Neural progenitor cell (in vitro differentiated cells): ENCODE results near the gene PI4K2B. TPM values are rescaled to one million over a fixed set of nuclear protein-coding genes. Genes with fewer than 3 reads are reported as not detected.

Experiments used
- DNase-seq: peaks from one replicate; pipeline ENCODE4 v3.0.0-alpha.2; 2016; ENCODE audit warnings: low spot score
- H2AFZ ChIP-seq: fragments of 200-600 bp; sonication (generic); replicated peaks from 2 replicates; pipeline ENCODE4 v1.6.1; 2016; ENCODE audit warnings: antibody characterized with exemption
- H3F3A ChIP-seq: fragments of 200-600 bp; sonication (generic); 2 replicates; pipeline ENCODE4 v1.6.1; 2016; ENCODE audit warnings: antibody characterized with exemption, low read depth
- H3K27ac ChIP-seq: fragments of 200-600 bp; sonication (generic); 2 replicates; pipeline ENCODE4 v1.5.1; 2016; ENCODE audit warnings: mild to moderate bottlenecking
- H3K27me3 ChIP-seq: fragments of 200-600 bp; sonication (generic); 2 replicates; pipeline ENCODE4 v1.6.1; 2016; ENCODE audit warnings: mild to moderate bottlenecking, moderate library complexity
- H3K36me3 ChIP-seq: fragments of 200-600 bp; sonication (generic); 2 replicates; pipeline ENCODE4 v1.5.1; 2016
- H3K4me1 ChIP-seq: fragments of 200-600 bp; sonication (generic); 2 replicates; pipeline ENCODE4 v1.6.1; 2016; ENCODE audit warnings: mixed run types
- H3K4me2 ChIP-seq: fragments of 200-600 bp; sonication (generic); 2 replicates; pipeline ENCODE4 v1.6.1; 2016
- H3K4me3 ChIP-seq: fragments of 200-600 bp; sonication (generic); 2 replicates; pipeline ENCODE4 v1.5.1; 2016
- H3K79me2 ChIP-seq: fragments of 200-600 bp; sonication (generic); 2 replicates; pipeline ENCODE4 v1.6.1; 2016; ENCODE audit warnings: low read depth
- H3K9ac ChIP-seq: fragments of 200-600 bp; sonication (generic); 2 replicates; pipeline ENCODE4 v1.6.1; 2016
- H3K9me3 ChIP-seq: fragments of 200-600 bp; sonication (generic); 2 replicates; pipeline ENCODE4 v1.5.1; 2016; ENCODE audit warnings: low read depth
- H4K20me1 ChIP-seq: fragments of 200-600 bp; sonication (generic); 2 replicates; pipeline ENCODE4 v1.6.1; 2016; ENCODE audit warnings: low read depth
- H3K27ac Mint-ChIP-seq: 3 replicates; pipeline ENCODE4 v1.8.0; 2021; ENCODE audit warnings: mixed read lengths
- H3K27me3 Mint-ChIP-seq: 2 replicates; pipeline ENCODE4 v1.8.0; 2022; ENCODE audit warnings: low read depth, mild to moderate bottlenecking, inconsistent platforms, moderate library complexity, mixed read lengths; ENCODE audit not compliant: insufficient read depth
- H3K36me3 Mint-ChIP-seq: 3 replicates; pipeline ENCODE4 v1.8.0; 2021; ENCODE audit warnings: mixed read lengths
- H3K4me1 Mint-ChIP-seq: 3 replicates; pipeline ENCODE4 v1.8.0; 2021; ENCODE audit warnings: mixed read lengths
- H3K4me3 Mint-ChIP-seq: 3 replicates; pipeline ENCODE4 v1.8.0; 2021; ENCODE audit warnings: mild to moderate bottlenecking, moderate library complexity, mixed read lengths
- H3K9me3 Mint-ChIP-seq: 3 replicates; pipeline ENCODE4 v1.8.0; 2020; ENCODE audit warnings: mixed read lengths
- EZH2 ChIP-seq: fragments of 200-600 bp; sonication (generic); IDR thresholded peaks from 2 replicates; pipeline ENCODE4 v1.6.1; 2017; ENCODE audit warnings: antibody characterized with exemption, mild to moderate bottlenecking, moderate library complexity
- EZH2phosphoT487 ChIP-seq: fragments of 200-600 bp; sonication (generic); IDR thresholded peaks from 2 replicates; pipeline ENCODE4 v1.6.1; 2017; ENCODE audit warnings: antibody characterized with exemption
- total RNA-seq: library from RNA; depleted of rRNA; stranded (reverse); fragments of >200 nt; gene quantifications from 2 replicates; pipeline ENCODE4 v1.2.3, GENCODE V29; 2015; ENCODE audit warnings: low replicate concordance
- TF ChIP-seq, protein P1 (sequence below): fragments of 200-600 bp; sonication (generic); IDR thresholded peaks from 2 replicates; pipeline ENCODE4 v1.5.1; 2017; ENCODE audit warnings: antibody characterized with exemption, mild to moderate bottlenecking

The PI4K2B gene
- total RNA-seq = 16.1 and 20.3 TPM in 2 replicates

DNA sequence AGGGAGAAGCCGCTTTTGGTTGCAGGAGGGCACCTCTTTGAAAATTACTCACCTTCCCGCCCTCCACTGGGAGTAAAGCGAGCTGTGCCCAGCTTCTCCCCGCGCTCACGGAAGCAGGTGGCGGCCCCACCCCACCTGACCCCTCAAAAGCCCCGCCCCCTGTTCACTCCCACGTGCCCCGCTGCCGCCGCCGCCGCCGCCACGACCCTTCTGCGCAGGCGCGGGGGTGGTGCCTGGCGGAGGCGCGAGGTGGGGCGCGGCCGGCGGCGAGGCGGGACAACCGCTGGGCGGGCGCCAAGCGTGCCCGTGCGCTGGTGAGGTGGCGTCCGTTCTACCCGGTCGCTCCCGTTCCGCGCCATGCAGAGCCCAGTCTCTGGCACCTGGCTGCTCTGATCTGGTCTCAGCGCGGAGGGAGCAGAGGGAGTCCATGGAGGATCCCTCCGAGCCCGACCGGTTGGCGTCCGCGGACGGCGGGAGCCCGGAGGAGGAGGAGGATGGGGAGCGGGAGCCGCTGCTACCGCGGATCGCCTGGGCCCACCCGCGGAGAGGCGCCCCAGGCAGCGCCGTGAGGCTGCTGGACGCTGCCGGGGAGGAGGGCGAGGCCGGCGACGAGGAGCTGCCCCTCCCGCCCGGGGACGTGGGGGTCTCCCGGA lies at the start of gene PI4K2B:
Gene PI4K2B (plus strand): TSS at position 297 of the 653 bp plus-strand sequence. CDS start 131 bp downstream, at position 428.
- peaks cover 4% of the 10 kb centered on the region for H3K27me3 Mint-ChIP-seq
- Histone ChIP-seq H3K27ac (no peak within 1 kb of the TSS), H3K4me1 (no peaks in the 10 kb centered on the region), H3K9ac (peak within 1 kb of the TSS; percentile 41), H3F3A (peaks cover 21% of the 10 kb centered on the region), H3K36me3 (peaks cover 7% of the 10 kb centered on the region), H3K27me3 (peaks cover 14% of the 10 kb centered on the region), H4K20me1 (no peaks in the 10 kb centered on the region), H3K4me2 (peak within 1 kb of the TSS; percentile 87), H3K4me3 (peak within 1 kb of the TSS; percentile 81), H2AFZ (peak within 1 kb of the TSS; percentile 94), H3K9me3 (peaks cover 15% of the 10 kb centered on the region), H3K79me2 (peaks cover 28% of the 10 kb centered on the region)
- H3K4me1 Mint-ChIP-seq = peaks cover 11% of the 10 kb centered on the region
- no peak within 1 kb of the TSS for H3K27ac Mint-ChIP-seq
- DNase-seq = peak; percentile 89
- H3K4me3 Mint-ChIP-seq = peak within 1 kb of the TSS; percentile 87
- peaks cover 25% of the 10 kb centered on the region for H3K36me3 Mint-ChIP-seq
- TF ChIP-seq EZH2 = no peak
- TF ChIP-seq EZH2phosphoT487 = peak; percentile 44
- TF ChIP-seq, protein P1, sequence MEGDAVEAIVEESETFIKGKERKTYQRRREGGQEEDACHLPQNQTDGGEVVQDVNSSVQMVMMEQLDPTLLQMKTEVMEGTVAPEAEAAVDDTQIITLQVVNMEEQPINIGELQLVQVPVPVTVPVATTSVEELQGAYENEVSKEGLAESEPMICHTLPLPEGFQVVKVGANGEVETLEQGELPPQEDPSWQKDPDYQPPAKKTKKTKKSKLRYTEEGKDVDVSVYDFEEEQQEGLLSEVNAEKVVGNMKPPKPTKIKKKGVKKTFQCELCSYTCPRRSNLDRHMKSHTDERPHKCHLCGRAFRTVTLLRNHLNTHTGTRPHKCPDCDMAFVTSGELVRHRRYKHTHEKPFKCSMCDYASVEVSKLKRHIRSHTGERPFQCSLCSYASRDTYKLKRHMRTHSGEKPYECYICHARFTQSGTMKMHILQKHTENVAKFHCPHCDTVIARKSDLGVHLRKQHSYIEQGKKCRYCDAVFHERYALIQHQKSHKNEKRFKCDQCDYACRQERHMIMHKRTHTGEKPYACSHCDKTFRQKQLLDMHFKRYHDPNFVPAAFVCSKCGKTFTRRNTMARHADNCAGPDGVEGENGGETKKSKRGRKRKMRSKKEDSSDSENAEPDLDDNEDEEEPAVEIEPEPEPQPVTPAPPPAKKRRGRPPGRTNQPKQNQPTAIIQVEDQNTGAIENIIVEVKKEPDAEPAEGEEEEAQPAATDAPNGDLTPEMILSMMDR = no peak
- peaks cover 55% of the 10 kb centered on the region for H3K9me3 Mint-ChIP-seq

DNA sequence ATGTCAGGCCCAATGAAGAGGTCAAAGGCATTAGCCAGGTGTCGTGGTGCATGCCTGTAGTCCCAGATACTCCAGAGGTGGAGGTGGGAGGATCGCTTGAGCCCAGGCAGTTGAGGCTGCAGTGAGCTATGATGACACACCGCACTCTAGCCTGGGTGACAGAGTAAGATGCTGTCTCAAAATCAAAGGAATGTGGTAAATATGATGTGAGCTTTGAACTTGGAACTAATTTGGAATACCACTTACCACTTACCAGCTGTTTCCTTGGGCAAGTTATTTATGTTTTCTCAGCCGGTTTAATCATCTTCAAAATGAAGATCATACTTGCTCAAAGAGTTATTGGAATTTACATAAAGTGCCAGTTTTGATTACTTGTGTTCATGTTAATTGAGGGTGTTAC lies 49.8 kb upstream of the PI4K2B start:
- no peaks in the 10 kb centered on the region for H3K4me1 Mint-ChIP-seq
- no peaks in the 10 kb centered on the region for H3K9me3 Mint-ChIP-seq
- Histone ChIP-seq H3K27ac (no peak overlapping the region), H3K9me3 (no peaks in the 10 kb centered on the region), H3K4me2 (no peak overlapping the region), H3K79me2 (no peaks in the 10 kb centered on the region), H3K27me3 (no peaks in the 10 kb centered on the region), H2AFZ (no peak overlapping the region), H3F3A (no peaks in the 10 kb centered on the region), H3K4me1 (no peaks in the 10 kb centered on the region), H3K36me3 (no peaks in the 10 kb centered on the region), H3K9ac (no peak overlapping the region), H3K4me3 (no peak overlapping the region), H4K20me1 (no peaks in the 10 kb centered on the region)
- H3K36me3 Mint-ChIP-seq = no peaks in the 10 kb centered on the region
- no peak for DNase-seq
- H3K27ac Mint-ChIP-seq = no peak overlapping the region
- H3K27me3 Mint-ChIP-seq = peaks cover 4% of the 10 kb centered on the region
- TF ChIP-seq, protein P1 = no peak
- no peak for TF ChIP-seq EZH2
- no peak for TF ChIP-seq EZH2phosphoT487
- no peak overlapping the region for H3K4me3 Mint-ChIP-seq

DNA sequence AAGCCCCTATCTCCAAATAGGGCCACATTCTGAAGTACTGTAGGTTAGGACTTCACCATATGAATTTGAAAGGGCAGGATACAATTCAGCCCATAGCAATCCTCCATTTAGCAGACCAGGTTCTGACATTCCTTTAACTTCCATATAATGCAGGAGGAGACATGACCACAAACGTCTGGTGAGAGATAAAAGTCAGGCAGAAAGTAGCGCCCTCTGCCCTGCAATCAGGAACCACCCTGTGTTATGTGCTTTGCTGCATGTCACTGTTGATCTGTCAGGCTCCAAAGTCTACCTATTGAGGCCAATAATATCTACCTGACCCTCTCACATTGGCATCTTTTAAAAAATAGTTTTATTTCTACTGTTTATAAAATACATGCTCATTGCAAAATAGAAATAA lies 43.4 kb upstream of the PI4K2B start:
- Histone ChIP-seq H3K9me3 (no peaks in the 10 kb centered on the region), H3K4me2 (no peak overlapping the region), H3K36me3 (no peaks in the 10 kb centered on the region), H3K9ac (no peak overlapping the region), H3K27ac (no peak overlapping the region), H3K4me3 (no peak overlapping the region), H3K27me3 (no peaks in the 10 kb centered on the region), H2AFZ (no peak overlapping the region), H3F3A (no peaks in the 10 kb centered on the region), H4K20me1 (no peaks in the 10 kb centered on the region), H3K4me1 (no peaks in the 10 kb centered on the region), H3K79me2 (no peaks in the 10 kb centered on the region)
- Mint-ChIP-seq H3K9me3 (no peaks in the 10 kb centered on the region), H3K36me3 (no peaks in the 10 kb centered on the region), H3K27ac (no peak overlapping the region), H3K4me3 (no peak overlapping the region), H3K27me3 (no peaks in the 10 kb centered on the region), H3K4me1 (no peaks in the 10 kb centered on the region)
- DNase-seq = no peak
- TF ChIP-seq EZH2phosphoT487 (no peak), EZH2 (no peak)
- TF ChIP-seq, protein P1 = peak; percentile 12
